Measurements from ENCODE around the gene CHD2.
"Not testable (repeated sequence)": the region's sequence is repeated elsewhere in the genome, so short reads cannot be mapped to it uniquely, and the experiment has no call there.

The CHD2 gene

DNA sequence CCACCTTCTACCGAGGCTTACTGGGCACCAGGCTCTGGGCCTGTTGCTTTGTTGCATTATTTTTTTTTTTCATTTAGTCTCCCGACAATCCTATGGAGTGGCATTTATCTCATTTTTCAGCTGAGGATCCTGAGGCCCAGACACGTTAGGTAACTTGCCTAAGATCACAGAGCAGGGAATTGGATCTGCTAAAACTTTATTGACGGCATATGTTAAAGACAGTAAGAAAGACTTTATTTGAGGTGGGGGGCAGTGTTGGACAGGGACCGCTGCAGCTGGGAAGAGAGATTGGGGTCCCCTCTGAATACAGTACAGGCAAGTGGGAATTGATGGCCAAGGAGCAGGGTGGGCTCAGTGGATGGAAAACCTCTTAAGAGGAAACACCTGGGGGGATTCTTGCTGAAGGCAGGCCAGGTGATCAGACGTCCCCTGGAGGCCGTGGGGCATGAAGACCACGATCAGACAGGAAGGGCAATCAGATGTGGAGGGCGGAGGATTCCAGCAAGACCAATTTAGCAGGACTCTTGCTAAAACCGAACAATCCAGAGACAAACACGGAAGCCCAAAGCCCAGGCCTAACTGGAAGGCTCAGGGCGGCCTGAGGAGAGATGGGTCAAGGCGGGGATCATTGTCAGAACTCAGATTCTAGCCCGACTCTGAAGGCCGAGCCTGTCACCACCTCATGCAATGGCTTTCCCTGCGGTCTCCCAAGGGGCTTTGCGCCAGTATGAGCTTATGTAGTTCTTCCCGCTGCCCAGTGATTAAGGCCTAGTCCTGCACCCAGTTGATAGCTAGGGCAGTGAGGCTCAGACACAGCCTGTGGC is 135.2 kb downstream of the CHD2 start:
- Histone ChIP-seq H3K36me3 (no peaks in the 10 kb centered on the region), H3K27ac (no peak overlapping the region), H3K4me3 (ENCODE audit: low read depth, low read length) (no peak overlapping the region), H3K27me3 (ENCODE audit: insufficient read depth, low read depth, severe bottlenecking) (no peaks in the 10 kb centered on the region), H3K9me3 (ENCODE audit: severe bottlenecking) (no peaks in the 10 kb centered on the region)
- DNase-seq = no peak
- TF ChIP-seq, protein P1, sequence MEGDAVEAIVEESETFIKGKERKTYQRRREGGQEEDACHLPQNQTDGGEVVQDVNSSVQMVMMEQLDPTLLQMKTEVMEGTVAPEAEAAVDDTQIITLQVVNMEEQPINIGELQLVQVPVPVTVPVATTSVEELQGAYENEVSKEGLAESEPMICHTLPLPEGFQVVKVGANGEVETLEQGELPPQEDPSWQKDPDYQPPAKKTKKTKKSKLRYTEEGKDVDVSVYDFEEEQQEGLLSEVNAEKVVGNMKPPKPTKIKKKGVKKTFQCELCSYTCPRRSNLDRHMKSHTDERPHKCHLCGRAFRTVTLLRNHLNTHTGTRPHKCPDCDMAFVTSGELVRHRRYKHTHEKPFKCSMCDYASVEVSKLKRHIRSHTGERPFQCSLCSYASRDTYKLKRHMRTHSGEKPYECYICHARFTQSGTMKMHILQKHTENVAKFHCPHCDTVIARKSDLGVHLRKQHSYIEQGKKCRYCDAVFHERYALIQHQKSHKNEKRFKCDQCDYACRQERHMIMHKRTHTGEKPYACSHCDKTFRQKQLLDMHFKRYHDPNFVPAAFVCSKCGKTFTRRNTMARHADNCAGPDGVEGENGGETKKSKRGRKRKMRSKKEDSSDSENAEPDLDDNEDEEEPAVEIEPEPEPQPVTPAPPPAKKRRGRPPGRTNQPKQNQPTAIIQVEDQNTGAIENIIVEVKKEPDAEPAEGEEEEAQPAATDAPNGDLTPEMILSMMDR (IDR thresholded peaks at IDR 0.05; ENCODE audit: low read depth, low read length) = no peak

DNA sequence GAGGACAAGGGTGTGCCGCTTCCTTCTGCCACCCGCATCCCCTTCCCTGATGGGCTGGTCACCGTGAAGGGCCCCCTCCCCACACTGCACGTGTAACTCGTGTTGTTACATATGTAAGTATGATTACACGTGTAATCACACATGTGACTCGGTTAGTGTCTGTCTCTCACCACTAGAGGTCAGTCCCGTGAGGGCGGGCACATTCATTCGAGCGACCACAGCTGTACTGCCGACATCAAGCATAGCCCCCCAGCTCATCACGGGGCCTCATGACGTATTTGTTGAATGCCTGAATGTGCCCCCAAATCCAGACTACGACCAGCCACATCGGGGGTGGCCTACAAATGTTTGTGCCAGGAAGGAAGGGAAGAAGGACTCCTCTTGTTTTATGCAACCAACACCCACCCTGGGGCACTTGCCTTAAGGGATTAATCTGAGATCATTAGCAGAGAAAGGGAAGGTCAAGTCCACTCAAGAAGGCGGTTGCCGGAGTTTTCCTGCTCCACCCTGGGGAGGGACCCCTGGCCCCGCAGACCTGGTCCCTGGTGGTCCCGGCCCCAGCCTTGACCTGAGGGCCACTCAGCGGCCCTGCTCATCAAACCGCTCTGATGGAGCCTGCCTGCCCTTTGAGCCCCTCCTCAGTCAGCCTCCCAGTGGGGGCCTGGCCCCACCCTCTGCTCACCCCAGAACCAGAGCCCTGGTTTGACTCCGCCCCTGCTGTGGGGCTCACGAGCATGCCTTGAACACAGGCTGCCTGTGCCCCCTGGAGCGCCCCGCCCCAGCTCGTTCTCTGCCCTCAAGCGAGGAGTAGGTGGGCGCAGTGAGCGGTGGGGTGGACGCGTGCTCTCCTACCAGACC is 136.1 kb downstream of the CHD2 start:
- no peaks in the 10 kb centered on the region for H3K27me3 ChIP-seq (ENCODE audit: insufficient read depth, low read depth, severe bottlenecking)
- DNase-seq = peak; percentile 64
- H3K27ac ChIP-seq = no peak overlapping the region
- no peaks in the 10 kb centered on the region for H3K36me3 ChIP-seq
- no peaks in the 10 kb centered on the region for H3K9me3 ChIP-seq (ENCODE audit: severe bottlenecking)
- TF ChIP-seq, protein P1 (IDR thresholded peaks at IDR 0.05; ENCODE audit: low read depth, low read length) = peak; percentile 80
- H3K4me3 ChIP-seq (ENCODE audit: low read depth, low read length) = no peak overlapping the region

DNA sequence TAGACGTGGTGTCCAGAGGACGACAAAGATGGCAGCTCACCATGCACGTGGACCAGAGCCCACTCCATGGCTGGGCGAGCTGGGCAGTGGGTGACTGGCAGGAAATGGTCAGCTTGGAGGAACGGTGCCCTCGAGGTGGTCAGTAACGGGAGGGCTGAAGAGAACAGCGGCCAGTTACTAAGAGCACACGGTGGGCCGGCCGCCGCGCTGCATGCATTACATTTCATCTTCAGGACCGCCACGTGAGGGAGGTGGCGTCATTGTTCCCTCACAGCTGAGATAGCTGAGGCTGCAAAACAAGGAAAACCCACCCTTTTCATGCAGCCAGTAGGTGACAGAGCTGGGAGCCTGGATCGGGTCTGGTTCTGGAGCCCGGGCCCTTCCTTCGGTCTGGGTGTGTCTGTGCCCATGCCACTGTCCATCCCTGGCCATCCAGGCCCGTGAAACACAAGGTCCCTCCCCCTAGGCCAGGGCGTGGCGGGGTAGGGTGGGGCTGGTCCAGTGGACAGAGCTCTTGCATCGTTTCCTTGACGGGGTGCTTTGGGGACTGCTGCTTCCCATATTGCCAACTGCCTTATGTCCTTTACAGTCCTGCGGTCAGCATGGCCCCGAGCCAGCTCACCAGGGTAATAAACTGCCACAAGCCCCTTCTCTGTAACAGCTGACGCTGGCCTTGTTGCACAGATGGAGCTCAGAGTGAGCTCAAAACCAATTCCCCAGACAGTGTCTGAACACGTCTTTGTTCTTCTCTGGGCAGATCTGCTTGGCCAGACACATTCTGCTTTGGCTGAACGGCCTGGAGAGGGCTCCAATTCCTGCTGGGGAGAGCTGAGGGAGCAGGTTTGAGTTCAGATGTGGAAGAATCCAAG is 137.1 kb downstream of the CHD2 start:
- Histone ChIP-seq H3K27ac (peak overlapping the region; percentile 8), H3K27me3 (ENCODE audit: insufficient read depth, low read depth, severe bottlenecking) (no peaks in the 10 kb centered on the region), H3K4me3 (ENCODE audit: low read depth, low read length) (no peak overlapping the region), H3K36me3 (no peaks in the 10 kb centered on the region), H3K9me3 (ENCODE audit: severe bottlenecking) (no peaks in the 10 kb centered on the region)
- peak; percentile 62 for DNase-seq
- TF ChIP-seq, protein P1 (IDR thresholded peaks at IDR 0.05; ENCODE audit: low read depth, low read length) = 0 out of 2 replicates have a peak, but pooled peaks have one; percentile 15

DNA sequence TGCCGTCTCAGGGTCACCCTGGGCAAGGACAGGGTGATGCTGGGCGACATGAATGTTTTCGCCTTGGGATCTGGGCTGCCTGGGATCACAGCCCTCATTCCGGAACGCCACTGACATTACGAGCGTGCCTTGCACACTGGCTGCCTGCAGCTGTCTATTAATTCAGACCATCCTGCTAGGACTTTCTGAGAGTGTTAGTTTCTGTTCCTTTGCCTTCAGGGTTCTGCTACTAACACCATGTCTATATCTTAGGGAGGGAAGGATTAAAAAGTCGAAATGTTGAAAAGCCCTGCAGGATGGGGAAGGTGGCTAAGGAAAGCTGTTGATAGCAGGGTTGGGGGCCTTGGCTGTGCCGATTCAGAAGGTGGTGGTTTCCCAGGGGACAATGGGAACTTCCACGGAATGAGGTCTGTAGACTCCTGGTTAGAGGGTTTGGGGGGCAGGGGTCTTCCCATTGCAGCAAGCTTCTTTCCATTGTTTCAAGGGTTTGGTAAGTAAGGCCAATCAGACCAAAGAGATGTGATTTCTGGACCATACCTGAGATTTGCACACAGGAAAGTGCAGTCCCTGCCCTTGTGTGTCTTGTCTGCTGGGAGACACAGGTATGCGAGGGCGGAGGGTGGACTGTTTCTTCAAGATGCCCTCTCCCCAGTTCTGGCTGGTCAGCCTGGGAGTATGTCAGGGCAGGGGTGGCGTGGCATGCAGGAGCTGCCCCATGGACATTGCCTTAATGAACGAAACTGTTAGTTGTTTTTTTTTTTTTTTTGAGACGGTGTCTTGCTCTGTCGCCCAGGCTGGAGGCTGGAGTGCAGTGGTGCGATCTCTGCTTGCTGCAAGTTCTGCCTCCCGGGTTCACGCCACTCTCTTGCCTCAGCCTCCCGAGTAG is 137.9 kb downstream of the CHD2 start:
- Histone ChIP-seq H3K9me3 (ENCODE audit: severe bottlenecking) (no peaks in the 10 kb centered on the region), H3K36me3 (no peaks in the 10 kb centered on the region), H3K4me3 (ENCODE audit: low read depth, low read length) (no peak overlapping the region), H3K27me3 (ENCODE audit: insufficient read depth, low read depth, severe bottlenecking) (no peaks in the 10 kb centered on the region), H3K27ac (peak overlapping the region; percentile 8)
- DNase-seq = no peak
- TF ChIP-seq, protein P1 (IDR thresholded peaks at IDR 0.05; ENCODE audit: low read depth, low read length) = no peak

DNA sequence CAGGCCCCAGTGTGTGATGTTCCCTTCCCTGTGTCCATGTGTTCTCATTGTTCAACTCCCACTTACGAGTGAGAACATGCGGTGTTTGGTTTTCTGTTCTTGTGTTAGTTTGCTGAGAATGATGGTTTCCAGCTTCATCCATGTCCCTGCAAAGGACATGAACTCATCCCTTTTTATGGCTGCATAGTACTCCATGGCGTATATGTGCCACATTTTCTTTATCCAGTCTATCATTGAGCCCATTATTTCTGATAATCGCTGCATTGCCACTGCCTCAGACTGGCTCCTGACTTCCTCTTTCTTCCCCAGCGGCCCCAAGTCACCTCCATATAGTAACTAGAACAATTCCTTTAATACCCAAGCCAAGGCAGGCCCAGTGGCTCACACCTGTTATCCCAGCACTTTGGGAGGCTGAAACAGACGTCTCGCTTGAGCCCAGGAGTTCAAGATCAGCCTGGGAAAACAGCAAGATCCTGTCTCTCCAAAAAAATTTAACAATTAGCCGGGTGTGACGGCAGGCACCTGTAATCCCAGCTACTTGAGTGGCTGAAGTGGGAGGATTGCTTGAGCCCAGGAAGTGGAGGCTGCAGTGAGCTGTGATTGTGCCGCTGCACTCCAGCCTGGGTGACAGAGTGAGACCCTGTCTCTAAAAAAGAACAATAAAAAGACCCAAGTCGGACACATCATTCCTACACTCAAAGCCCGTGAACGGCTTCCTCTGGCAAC is 139.6 kb downstream of the CHD2 start:
- not testable (repeated sequence) for H3K27ac ChIP-seq; H3K27me3 ChIP-seq (ENCODE audit: insufficient read depth, low read depth, severe bottlenecking); H3K36me3 ChIP-seq; DNase-seq; H3K9me3 ChIP-seq (ENCODE audit: severe bottlenecking); H3K4me3 ChIP-seq (ENCODE audit: low read depth, low read length)

All from WERI-Rb-1 (cell line).